ENCODE data around the gene MOB3A. TPM values are rescaled to one million over a fixed set of nuclear protein-coding genes. Genes with fewer than 3 reads are reported as not detected.

Gene MOB3A
- total RNA-seq, 1 donor from 2014 or later: 7.7 TPM

DNA sequence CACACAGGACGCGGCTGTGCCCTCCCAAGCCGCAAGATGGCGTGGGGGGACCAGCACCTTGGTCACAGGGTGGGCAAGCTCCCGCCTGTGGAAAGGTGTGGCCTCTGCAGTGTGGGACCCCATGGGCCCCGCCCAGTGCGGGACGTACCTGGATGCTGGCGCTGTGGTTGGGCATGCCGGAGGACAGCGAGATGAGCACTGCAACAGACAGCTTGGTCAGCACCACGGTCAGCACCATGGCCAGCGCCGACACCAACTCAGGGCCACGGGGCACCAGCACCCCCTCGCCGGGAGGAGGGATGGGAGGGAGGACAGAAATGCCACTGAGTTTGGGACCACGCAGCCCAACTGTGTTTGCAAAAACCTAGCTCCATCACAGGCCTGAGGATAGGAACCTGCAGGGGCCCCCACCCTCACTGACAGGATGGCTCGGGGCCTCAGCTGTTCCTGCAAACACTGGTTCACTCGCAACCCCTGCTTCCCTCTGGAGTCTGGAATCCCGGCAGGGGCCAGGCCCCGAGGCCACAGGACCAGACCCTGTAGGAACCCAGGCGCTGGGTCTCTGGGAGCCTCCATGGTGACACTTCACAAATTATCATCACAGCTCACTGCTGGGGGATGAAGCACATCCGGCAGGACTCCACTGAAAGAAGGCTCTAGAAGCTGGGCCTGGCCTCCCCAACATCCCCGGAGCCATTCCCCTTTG lies 27.7 kb upstream of the MOB3A start:
- no peak for DNase-seq (ENCODE audit: low spot score)

DNA sequence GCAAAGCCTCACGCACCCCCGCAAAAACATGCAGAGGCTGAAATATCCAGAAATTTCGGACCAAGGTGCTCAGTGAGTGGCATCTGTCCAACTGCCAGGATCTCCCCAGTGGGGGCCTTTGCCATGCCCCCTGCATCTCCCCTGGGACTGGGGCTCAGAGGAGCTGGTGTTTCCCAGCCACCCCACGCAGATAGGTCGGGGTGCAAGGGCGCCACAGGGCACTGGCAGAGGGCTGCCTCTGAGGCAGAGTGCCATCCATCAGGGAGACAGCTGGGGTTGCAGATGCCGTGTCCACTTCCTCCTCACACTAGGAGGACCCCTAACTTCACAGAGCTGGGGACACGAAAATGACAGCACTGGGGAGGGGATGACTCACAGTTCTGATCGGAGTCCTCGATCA lies 26.9 kb upstream of the MOB3A start:
- DNase-seq (ENCODE audit: low spot score): no peak

DNA sequence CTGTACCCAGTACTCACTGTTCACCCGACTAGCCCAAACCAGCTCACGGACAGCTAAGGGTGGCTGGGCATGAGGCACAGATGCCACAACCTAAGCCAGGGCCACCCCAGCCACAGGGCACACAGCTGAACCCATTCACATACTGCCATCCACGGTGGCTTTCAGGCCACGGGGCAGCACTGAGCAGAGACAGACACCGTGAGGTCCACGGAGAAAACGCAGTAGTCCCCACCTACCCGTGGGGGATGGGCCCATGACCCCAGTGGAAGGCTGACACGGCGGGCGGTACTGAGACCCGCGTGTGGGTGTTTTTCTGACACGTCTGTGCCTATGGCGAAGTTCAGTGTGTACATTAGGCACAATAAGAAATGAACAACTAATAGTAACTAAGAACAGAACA lies 26.1 kb upstream of the MOB3A start:
- DNase-seq (ENCODE audit: low spot score): no peak

DNA sequence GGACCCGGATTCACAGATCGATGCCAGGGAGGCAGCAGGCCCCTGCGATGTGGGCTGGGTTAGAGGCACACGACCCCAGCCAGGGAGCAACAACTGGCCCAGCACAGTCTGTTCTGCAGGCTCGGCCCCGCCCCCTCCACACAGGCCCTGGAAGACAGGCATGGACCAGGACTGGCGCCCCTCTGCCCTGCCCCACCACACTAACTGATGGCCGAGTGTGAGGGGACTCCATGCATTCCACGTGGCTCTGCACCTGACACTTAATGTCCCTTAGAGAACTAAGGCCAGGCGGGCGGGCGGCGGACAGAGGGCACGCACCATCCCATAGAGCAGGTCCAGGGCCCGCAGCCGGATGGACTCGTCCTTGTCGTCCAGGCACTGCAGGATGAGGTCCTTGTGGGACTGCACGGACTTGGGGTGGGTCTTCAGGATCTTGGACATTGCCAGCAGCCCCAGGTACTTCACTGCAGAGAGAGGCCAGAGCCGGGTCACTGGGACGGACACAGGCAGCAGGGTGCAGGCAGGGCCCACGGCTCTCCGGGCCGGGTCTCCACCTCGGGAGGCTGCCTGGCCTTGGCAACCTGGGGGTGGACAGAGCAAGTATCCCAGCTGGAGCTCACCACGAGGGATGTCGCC lies 25.4 kb upstream of the MOB3A start:
- no peak for DNase-seq (ENCODE audit: low spot score)

DNA sequence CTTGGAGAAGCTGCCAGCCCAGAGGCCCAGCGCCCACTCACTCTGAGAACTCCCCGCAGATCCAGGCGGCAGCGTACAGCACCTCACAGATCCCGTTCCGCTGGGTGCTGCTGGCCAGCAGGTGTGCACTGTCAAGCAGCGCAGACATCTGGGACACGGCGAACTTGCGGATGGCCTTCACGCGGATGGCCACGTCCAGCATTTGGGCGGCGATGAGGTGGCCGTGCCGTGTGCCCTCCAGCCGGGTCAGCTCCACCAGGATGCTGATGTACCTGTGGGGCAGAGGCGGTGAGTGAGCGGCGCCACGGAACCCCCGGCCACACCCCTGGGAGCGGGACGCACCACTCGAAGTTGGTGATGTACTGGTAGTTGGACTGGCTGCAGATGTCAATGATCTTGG lies 24.7 kb upstream of the MOB3A start:
- no peak for DNase-seq (ENCODE audit: low spot score)

DNA sequence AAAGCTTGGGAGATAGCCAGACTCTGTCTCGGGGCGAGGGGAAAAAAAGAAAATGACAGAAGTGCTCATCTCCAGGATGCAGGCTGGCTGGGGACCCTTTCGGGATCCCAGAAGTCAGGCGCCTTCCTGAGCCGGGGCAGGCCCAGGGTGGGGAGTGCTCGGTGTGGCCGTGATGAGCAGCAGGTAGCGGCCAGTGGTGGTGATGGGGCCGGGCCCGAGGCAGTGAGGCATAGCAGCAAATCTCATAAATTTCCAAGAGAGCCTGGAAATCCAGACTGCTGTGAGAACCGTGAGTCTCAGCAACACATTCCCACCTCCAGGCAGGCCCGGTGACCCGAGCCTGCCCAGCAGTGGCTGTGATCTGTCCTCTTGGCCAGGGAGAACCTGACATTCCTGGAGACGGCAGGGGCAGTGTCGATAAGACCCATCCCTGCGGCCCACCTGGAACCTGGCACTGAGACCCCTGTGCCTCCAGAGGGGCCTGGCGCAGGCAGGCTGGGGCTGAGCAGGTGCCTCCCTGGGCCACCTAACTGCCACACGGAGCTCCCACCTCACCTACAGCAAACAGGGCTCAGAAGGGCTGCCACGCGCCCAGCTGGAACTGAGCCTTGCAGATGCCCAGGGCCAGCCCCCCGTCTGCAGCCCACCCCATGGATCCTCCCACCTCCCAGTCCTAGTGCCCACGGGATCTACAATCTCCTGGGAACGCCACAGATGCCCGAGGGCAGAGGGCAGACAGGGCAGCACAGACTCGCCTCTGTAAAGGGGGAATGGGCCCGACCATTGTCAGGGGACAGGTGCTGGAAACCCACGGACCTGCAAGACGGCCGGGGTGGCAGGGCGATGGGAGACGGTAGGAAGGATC lies 24.0 kb upstream of the MOB3A start:
- no peak for DNase-seq (ENCODE audit: low spot score)

DNA sequence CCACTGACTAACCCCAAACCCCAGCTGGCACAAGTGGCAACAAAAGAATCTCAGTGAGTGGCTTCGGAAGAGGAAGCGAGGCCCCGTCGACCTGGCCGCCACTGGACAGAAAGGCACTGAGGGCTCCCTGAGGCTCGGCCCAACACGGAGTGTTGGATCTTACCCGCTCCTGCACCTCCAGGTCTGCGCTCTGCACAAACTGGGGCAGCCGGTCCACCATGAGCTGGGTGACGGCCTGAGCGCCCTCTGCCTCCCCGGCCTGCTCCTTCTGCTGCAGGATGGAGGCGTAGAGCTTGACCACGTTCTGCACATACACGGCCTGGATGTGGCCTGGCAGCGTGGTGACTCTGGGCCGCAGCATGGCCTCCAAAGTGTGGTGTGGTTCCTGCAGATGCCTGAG lies 22.3 kb upstream of the MOB3A start:
- no peak for DNase-seq (ENCODE audit: low spot score)

DNA sequence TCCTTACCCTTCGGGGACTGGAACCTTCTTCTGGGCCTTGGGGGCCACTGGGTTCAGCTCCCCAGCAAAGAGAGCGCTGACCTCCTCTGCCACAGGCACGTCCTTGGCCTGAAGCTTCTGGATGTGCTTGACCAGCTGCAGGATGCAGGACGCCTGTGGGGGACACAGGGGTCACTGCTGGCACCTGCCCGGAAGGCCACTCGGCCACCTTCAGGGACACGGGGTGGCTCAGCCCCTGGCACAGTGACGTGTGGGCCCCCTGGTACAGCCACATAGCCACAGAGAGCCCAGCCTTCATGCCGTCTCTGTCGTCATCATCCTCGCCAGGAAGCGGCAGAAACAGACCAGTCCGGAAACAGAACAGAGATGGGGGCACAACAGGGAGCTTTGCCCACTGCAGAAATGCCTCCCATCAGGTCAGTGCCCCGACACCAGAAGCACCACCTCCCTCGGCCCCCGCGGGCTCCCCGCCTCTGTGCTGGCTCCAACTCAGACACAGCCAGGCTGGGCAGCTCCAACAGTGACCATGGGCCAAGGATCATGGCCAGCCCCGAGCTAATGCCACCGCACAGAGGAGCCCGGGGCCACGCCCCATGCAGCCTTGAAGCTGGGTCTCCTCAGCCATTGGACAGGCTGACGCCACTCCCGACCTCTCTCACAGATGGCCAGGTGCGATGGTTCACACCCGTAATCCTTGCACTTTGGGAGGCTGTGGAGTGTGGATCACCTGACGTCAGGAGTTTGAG lies 21.3 kb upstream of the MOB3A start:
- no peak for DNase-seq (ENCODE audit: low spot score)

DNA sequence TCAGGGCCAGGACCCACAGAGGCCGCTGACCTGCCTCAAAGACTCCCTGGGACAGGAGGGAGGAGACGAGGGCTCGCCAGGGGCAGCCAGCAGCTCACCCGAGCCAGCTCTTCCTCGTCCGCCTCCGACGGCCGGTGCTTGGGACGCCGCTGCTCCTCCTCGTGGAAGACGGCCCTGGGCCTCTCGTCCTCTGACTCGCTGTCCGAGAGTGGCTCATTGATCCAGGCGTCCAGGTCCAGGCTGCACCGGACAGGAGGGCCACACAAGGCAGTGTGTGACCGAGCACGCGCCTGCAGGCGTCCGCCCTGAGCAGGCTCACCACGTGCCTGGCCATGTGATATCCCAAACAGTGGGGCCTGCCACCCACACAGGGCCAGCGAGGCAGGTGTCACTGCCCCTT lies 20.4 kb upstream of the MOB3A start:
- no peak for DNase-seq (ENCODE audit: low spot score)

DNA sequence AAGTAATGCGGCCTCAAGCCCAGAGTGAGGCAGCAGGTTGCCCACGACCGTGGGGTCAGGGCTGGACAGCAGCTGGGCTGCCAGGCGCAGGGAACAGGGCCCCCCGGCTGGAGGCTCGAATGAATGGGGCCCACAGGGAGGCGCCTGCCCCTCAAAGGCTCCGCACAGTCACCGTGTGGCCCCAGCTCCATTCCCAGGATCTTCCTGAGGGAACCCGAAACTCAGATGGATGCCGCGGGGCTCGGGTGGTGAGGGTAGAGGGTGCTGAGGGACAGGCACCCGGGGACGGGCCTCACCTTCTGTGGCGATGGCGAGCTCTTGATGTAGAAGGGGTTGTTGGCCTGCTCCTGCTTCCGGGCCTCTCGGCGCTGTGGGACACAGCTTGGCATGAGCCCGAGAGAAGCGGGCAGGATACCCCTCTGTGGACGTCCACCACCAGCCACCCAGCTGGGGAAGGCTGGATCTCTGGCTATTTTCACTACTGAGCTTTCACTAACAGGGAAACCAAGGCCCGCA lies 19.8 kb upstream of the MOB3A start:
- DNase-seq (ENCODE audit: low spot score): no peak

DNA sequence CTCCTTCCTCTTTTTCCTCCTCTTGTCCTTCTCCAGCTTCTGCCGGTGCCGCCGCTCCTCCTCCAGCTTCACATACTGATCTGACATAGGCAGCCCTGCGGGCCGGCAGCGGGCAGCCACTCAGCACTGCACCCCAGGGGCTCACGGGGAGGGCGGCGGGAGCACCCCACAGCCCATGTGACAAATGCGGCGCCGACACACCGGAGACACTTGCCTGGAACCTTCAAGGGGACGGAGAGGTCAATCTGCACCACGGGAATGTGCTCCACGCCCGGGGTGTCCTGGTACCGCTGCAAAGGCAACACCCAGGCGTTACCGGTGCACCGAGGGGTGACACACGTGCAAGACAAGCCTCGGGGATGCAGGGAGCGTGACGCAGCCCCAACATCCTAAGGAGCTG lies 19.2 kb upstream of the MOB3A start:
- DNase-seq (ENCODE audit: low spot score): no peak

DNA sequence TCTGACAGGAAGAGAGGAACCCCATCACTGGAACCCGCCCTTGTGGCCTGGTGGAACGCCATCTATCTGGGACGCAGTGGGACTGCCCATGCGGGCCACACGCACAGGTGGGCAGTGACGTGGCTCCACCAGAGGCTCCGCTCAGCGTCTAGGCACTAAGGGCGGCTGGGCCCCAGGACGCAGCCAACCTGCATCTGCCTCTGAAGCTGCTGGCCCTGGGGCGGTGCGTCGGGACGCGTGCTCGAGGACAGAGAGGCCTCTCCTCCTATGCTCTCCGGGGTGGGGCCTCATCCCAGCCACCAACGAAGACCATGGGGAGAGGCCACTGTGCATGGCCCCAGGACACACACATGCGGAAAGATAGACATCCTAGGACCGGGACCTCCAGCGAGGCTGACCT lies 18.7 kb upstream of the MOB3A start:
- DNase-seq (ENCODE audit: low spot score): no peak

DNA sequence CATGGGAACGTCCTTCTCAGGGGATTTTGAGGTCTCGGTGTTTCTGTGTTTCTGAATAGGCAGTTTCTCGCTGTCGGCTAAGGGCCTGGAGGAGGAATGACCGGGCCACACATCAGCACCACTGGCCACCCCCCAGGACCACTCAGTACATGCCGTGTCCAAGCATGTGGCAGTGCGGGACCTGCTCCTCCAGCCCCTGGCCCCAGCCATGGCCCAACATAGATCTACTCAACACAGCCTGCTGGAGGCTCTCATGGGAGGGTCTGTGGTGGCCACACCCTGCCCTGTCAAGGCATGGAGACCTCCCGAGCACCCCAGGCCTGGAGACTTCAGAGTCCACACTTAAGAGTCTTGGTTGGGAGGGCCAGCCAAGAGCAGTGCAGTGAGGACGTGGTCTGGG lies 18.1 kb upstream of the MOB3A start:
- no peak for DNase-seq (ENCODE audit: low spot score)

DNA sequence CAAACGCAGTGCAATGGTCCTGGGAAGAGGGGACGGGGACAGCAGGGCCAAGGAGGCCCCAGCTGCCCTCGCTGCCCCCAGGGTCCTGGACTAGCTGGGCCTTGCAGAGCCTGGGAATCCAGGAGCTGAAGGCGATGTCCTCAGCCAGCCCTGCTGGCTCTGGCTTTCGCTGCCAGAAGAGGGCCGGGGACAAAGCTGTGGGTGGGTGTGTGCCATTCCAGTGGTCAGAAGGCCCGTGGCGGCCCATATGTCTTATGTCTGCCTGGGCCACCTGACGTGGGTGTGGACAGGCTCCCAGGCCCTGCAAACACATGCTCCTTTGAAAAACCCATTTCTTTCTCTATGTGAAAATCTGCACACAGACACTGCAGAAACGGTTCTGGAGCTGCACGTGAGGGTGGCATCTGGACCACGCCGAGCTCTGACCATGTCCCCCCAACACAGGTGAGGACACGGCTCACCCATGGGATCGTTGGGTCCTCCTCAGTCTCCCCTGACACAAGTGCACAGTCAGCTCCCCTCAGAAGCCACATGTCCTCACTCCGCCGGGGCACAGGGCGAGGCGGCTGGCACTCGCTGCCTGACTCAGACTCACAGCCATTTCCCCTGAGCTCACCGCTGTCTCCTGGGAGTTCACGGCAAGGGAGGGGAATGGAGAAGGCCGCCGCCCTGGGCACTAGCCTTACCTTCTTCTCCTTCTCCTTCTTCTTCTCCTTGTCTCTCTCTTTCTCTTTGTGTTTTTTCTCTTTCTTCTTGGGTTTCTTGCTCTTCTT lies 17.5 kb upstream of the MOB3A start:
- DNase-seq (ENCODE audit: low spot score): no peak

DNA sequence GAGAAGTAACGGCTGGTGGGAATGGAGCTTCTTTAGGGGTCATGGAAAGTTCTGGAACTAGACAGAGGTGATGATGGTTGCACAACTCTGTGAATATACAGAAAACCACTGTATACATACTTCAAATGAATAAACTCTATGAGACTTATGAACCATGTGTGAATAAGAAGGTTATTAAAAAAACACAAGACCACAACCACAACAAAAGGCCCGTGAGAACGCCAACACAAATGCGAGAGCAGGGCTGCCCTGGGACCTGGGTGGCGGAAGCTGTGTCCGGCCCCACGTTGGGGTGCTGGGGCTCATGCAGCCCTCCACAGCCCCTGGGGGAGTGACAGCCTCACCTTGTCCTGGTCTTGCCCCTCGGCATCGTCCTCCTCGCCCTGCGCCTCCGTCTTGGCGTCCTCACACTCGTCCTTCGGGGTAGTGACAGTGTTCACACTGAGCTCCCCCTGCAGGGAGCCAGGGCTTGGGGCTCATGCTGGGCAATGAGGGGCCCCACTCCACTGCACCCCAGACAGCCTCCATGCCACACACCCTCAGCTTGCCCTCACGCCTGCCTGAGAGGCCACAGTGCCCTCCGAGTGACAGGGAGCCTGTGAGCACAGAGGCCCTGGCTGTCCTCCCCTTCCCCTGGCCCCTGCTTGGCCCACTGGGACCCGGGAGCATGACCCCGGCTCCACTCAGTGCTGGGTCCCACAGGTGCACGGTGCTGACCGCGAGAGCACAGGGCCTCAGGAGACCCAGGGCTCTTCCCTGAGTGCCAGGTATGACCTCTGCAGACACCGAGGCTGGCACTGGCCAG lies 16.6 kb upstream of the MOB3A start:
- DNase-seq (ENCODE audit: low spot score): no peak

DNA sequence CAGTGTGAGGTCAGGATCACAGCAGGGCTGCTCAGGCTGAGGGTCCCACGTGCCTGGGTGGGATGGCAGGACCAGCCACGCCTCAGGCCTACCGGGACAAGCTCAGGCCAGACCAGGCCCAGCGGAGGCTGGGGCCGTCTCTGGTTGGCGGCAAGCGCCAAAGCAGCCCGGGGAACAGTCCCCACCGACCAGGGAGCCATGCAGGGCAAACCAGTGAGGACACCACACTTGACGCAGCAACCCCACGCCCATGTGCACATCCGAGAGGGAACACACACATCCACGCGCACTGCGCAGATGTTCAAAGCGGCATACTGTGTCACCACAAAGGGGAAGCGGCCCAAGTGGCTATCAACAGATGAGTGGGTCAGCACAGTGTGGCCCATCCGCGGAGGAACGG lies 15.8 kb upstream of the MOB3A start:
- DNase-seq (ENCODE audit: low spot score): no peak

DNA sequence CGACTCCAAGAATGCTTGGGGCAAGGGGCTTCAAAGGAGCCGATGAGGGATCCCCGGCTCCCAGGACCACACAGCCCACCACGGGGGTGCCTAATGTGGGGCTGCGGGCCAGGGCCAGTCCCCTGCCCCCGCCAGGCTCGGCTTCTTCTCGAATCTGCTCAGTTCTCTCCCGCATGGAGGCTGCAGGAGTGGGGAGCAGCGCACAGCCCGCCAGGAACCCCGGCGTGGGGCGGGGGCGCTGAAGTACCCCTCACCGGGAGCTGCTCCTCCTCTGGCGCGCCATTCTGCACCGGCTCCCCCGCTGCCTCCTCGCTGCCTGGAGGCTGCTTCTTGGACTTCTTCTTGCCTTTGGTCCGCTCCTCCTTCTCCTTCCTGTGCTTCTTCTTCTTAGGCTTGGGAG lies 15.3 kb upstream of the MOB3A start:
- DNase-seq (ENCODE audit: low spot score): no peak

DNA sequence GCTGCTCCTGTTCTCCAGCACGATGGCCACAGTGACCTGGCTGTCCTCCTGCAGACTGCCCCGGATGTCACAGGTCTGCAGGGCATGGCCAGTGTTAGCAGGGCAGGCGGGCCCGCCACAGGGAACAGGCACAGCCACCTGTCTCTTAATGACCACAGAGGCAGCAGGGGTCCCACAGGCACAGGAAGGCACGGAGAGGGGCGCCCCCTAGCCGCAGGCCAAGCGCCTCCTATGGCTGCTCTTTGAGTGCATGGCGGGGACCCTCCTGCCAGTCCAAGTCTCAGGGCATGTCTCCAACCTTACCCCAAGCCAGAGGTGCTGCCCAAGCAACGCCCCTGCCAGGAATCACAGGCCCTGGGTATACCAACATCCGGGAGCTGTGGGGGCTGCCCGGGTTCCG lies 14.7 kb upstream of the MOB3A start:
- no peak for DNase-seq (ENCODE audit: low spot score)

DNA sequence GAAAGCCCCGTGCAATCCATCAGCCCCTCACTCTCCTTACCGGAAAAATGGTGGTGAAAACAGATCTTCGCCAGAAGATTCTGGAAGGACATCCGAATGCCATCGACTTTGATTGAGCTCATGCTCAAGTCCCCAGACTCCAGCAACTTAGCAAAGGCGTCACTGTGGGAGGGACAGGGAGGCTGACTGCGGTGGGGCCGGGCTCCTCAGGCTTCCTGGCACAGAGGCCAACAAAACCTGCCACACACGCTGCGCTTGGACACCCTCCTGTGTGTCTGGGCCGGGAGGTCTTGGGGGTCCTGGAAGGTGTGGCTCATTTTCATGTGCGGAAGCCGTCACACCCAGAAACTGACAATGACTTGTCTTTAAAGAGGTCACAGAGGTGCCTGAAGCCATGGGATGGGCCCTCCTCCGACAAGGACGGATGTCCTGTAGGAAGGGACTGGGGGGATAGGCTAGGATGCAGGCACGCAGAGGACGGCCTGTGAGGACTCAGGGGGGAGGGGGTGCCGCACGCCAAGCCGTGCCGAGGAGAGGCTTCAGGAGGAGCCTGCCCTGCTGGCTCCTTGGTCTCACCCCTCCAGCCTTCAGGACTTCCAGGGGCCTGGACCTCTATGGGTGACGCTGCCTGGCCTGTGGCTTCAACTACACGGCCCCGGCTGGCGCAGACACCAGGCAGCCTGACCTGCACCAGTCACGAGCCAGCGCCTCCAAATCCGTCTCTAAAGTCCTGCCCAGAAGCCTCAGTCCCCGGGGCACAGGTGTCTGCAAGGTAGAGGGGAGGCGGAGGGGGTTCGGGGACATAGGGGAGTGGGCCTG lies 13.1 kb upstream of the MOB3A start:
- no peak for DNase-seq (ENCODE audit: low spot score)

All from umbilical cord (tissue), 2 donors.